ENCODE results near the gene RNU6-9.
"Not testable (repeated sequence)": the region's sequence is repeated elsewhere in the genome, so short reads cannot be mapped to it uniquely, and the experiment has no call there.

Gene RNU6-9

DNA sequence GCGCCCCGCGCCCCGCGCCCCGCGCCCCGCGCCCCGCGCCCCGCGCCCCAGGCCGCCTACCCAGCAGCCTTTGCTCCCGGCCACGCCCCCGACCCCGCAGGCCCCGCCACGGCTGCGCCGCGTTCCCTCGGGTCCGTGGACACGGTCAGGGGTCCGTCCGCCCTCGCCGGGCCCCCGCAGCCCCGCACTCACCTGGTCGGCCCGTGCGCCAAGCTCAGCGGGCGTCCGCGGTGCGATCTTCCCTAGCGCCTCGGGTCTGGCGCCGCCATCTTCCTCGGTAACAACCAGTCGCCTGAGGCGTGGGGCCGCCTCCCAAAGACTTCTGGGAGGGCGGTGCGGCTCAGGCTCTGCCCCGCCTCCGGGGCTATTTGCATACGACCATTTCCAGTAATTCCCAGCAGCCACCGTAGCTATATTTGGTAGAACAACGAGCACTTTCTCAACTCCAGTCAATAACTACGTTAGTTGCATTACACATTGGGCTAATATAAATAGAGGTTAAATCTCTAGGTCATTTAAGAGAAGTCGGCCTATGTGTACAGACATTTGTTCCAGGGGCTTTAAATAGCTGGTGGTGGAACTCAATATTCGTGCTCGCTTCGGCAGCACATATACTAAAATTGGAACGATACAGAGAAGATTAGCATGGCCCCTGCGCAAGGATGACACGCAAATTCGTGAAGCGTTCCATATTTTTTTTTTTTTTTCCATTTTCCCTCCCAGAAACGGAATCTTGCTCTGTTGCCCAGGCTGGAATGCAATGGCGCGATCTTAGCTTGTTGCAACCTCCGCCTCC is at the start of gene RNU6-9, which contains the start of gene MED16:
Gene RNU6-9, plus strand, starts transcription at position 591 of the 796 bp plus-strand sequence.
Gene MED16, minus strand, starts transcription at position 294 of the 796 bp plus-strand sequence. CDS start 2,056 bp downstream, outside the sequence.
- TF ChIP-seq, protein P1, sequence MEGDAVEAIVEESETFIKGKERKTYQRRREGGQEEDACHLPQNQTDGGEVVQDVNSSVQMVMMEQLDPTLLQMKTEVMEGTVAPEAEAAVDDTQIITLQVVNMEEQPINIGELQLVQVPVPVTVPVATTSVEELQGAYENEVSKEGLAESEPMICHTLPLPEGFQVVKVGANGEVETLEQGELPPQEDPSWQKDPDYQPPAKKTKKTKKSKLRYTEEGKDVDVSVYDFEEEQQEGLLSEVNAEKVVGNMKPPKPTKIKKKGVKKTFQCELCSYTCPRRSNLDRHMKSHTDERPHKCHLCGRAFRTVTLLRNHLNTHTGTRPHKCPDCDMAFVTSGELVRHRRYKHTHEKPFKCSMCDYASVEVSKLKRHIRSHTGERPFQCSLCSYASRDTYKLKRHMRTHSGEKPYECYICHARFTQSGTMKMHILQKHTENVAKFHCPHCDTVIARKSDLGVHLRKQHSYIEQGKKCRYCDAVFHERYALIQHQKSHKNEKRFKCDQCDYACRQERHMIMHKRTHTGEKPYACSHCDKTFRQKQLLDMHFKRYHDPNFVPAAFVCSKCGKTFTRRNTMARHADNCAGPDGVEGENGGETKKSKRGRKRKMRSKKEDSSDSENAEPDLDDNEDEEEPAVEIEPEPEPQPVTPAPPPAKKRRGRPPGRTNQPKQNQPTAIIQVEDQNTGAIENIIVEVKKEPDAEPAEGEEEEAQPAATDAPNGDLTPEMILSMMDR (IDR thresholded peaks at IDR 0.05; ENCODE audit: low read depth, low read length) = no peak

DNA sequence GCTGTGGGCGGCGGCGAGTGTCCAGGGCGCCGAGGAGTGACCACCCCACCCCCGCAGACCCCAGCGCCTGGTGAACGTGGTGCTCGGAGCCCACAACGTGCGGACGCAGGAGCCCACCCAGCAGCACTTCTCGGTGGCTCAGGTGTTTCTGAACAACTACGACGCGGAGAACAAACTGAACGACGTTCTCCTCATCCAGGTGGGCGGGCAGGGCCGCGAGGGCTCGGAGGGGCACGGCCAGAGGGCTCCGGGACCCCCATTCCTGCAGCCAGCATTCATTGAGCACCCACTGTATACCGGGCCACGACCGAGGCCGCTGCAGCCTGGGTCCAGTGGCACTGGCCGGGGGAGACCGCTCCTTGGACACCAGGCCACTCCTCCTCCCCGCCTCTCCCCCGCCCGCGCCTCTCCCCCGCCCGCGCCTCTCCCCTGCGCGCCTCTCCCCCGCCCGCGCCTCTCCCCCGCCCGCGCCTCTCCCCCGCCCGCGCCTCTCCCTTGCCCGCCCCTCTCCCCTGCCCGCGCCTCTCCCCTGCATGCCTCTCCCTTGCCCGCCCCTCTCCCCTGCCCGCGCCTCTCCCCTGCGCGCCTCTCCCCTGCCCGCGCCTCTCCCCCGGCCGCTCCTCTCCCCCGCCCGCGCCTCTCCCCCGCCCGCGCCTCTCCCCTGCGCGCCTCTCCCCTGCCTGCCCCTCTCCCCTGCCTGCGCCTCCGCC is 49.3 kb upstream of the RNU6-9 start:
- TF ChIP-seq, protein P1 (IDR thresholded peaks at IDR 0.05; ENCODE audit: low read depth, low read length) = no peak
- H3K4me3 ChIP-seq (ENCODE audit: low read depth, low read length) = 0 out of 2 replicates have a peak overlapping the region, but pooled peaks have one; percentile 24

More for the DNA sequence above, at the start of gene RNU6-9, which contains the start of gene MED16:
- H3K4me3 ChIP-seq (ENCODE audit: low read depth, low read length) = peak within 1 kb of the TSS; percentile 81

DNA sequence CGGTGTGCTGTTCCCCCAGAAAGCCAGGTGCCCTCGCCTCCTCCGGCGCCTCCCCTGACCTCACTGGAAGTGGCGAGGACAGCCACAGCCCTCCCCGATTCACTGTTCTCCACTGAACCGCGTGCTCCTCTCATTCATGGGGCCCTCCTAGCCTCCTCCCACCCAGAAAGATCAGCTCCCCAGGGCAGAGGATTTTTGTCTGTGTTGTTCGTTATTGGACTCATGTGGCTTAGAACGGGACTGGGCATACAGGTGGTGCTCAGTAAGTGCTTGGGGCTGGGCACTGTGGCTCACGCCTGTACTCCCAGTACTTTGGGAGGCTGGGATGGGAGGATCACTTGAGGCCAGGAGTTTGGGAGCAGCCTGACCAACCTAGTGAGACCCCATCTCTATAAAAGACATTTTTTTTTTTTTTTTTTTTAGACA is 48.7 kb upstream of the RNU6-9 start:
- TF ChIP-seq, protein P1 (IDR thresholded peaks at IDR 0.05; ENCODE audit: low read depth, low read length) = no peak
- H3K4me3 ChIP-seq (ENCODE audit: low read depth, low read length) = no peak overlapping the region

DNA sequence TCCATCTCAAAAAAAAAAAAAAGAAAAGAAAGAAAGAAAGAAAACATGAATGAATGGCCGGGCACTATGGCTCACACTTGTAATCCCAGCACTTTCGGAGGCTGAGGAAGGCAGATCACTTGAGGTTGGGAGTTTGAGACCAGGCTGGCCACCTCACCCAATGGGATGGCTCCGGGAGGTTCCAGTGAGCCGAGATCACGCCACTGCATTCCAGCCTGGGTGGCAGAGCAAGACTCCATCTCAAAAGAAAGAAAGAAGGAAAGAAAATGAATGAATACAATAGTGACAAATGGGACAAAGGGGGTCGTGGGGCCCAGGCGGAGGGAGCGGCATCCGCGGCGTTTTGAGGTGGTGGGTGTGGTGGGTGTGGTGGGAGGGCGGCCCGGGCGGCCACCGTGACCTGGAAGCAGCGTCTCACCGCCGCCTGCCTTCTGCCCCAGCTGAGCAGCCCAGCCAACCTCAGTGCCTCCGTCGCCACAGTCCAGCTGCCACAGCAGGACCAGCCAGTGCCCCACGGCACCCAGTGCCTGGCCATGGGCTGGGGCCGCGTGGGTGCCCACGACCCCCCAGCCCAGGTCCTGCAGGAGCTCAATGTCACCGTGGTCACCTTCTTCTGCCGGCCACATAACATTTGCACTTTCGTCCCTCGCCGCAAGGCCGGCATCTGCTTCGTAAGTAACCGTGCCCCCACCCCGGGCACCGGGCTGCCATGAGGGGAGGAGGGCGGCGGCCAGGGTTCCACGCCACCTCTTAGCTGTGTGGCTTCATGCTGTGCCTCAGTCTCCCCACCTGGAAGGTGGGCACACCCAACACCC is 47.4 kb upstream of the RNU6-9 start:
- H3K4me3 ChIP-seq (ENCODE audit: low read depth, low read length) = no peak overlapping the region
- TF ChIP-seq, protein P1 (IDR thresholded peaks at IDR 0.05; ENCODE audit: low read depth, low read length) = no peak

DNA sequence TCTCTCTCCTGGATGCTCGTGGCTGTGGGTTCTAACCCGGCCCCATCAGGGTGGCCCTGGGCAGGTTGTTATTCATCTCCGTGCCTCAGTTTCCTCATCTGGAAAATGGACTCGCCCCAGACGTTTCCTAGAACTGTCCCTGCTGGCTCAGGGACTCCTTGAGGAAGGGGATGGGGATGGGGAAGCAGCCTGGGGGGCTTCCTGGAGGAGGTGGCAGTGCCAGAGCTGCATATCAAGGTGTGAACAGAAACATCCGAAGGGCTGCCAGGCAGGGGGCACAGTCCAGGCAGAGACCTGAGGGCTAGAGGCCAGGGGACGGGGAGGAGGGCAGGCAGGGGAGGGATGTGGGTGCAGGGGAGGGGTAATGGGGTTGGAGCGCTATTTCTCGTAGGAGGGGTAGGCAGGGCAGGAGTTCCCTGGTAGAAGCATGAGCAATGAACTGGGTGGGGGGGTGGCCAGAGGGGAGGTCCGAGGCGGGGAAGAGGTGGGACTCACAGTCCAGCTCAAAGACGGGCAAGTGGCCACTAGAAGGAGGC is 44.8 kb upstream of the RNU6-9 start:
- TF ChIP-seq, protein P1 (IDR thresholded peaks at IDR 0.05; ENCODE audit: low read depth, low read length) = no peak
- no peak overlapping the region for H3K4me3 ChIP-seq (ENCODE audit: low read depth, low read length)

DNA sequence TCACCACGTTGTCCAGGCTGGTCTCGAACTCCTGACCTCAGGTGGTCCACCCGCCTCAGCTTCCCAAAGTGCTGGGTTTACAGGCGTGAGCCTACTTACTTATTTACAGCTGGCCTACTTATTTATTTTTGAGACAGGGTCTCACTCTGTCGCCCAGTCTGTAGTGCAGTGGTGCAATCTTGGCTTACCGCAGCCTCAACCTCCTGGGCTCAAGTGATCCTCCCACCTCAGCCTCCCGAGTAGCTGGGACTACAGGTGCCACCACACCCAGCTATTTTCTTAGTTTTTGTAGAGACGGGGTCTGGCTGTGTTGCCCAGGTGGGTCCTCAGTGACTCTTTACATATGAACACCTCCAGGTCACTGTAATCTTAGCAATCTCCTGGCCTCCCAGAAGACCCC is 44.1 kb upstream of the RNU6-9 start:
- H3K4me3 ChIP-seq (ENCODE audit: low read depth, low read length) = not testable (repeated sequence)

All from WI38 (cell line).